Liver (tissue), 9 donors: ENCODE results near the gene ST6GALNAC4. TPM values are rescaled to one million over a fixed set of nuclear protein-coding genes. Genes with fewer than 3 reads are reported as not detected.

Experiments
- DNase-seq: peaks from one replicate; pipeline ENCODE4 v3.0.0-alpha.2; 2017; ENCODE audit warnings: low spot score
- H3K27ac ChIP-seq, 2 donors: one replicate each; pipeline ENCODE4 v1.7.0; 2013; ENCODE audit warnings: inconsistent platforms in 2 of 2, low read length in 2 of 2, control low read depth in 1 of 2, low read depth in 1 of 2, mild to moderate bottlenecking in 1 of 2
- H3K27me3 ChIP-seq, 4 donors: one replicate each; pipeline versions ENCODE4 v1.6.1 to v1.7.0; 2013; ENCODE audit warnings: low read length in 3 of 4, inconsistent platforms in 1 of 4, mild to moderate bottlenecking in 1 of 4, moderate library complexity in 1 of 4; ENCODE audit not compliant: control insufficient read depth in 4 of 4, insufficient read depth in 4 of 4
- H3K36me3 ChIP-seq, 4 donors: one replicate each; pipeline versions ENCODE4 v1.6.1 to v1.7.0; 2013; ENCODE audit warnings: low read length in 3 of 4, mild to moderate bottlenecking in 3 of 4, low read depth in 1 of 4, moderate library complexity in 1 of 4; ENCODE audit not compliant: control insufficient read depth in 4 of 4, insufficient read depth in 3 of 4
- H3K4me1 ChIP-seq, 4 donors: one replicate each; pipeline versions ENCODE4 v1.6.1 to v1.7.0; 2013; ENCODE audit warnings: low read length in 3 of 4, mild to moderate bottlenecking in 3 of 4, moderate library complexity in 1 of 4; ENCODE audit not compliant: control insufficient read depth in 4 of 4, insufficient read depth in 4 of 4
- H3K4me3 ChIP-seq, 3 donors: one replicate each; pipeline versions ENCODE4 v1.6.1 to v1.7.0; 2013; ENCODE audit warnings: low read length in 3 of 3, control low read depth in 1 of 3, low read depth in 1 of 3, mild to moderate bottlenecking in 1 of 3
- H3K9ac ChIP-seq, 2 donors: one replicate each; pipeline ENCODE4 v1.7.0; 2013; ENCODE audit warnings: low read length in 2 of 2, mild to moderate bottlenecking in 2 of 2, moderate library complexity in 2 of 2, control low read depth in 1 of 2, low read depth in 1 of 2
- H3K9me3 ChIP-seq, 4 donors: one replicate each; pipeline versions ENCODE4 v1.6.1 to v1.7.0; 2013; ENCODE audit warnings: low read length in 3 of 4; ENCODE audit not compliant: control insufficient read depth in 4 of 4
- FOXA1 ChIP-seq: IDR thresholded peaks from 2 replicates; pipeline ENCODE4 v1.6.1; 2016; ENCODE audit warnings: antibody characterized with exemption
- FOXA2 ChIP-seq: IDR thresholded peaks from 2 replicates; pipeline ENCODE4 v1.6.1; 2016; ENCODE audit warnings: antibody characterized with exemption
- GABPA ChIP-seq, 2 donors: IDR thresholded peaks in 1 of 2; conservative IDR thresholded peaks in 1 of 2; 2 replicates each; pipeline ENCODE4 v1.6.1; 2016; ENCODE audit warnings: antibody characterized with exemption in 2 of 2, mild to moderate bottlenecking in 1 of 2, moderate library complexity in 1 of 2
- HNF4A ChIP-seq, 2 donors: conservative IDR thresholded peaks; 2 replicates each; pipeline ENCODE4 v1.6.1; 2016; ENCODE audit warnings: antibody characterized with exemption in 2 of 2, mild to moderate bottlenecking in 2 of 2
- HNF4G ChIP-seq: IDR thresholded peaks from 2 replicates; pipeline ENCODE4 v1.6.1; 2016; ENCODE audit warnings: antibody characterized with exemption
- JUND ChIP-seq, 2 donors: IDR thresholded peaks; 2 replicates each; pipeline ENCODE4 v1.6.1; 2016; ENCODE audit warnings: antibody characterized with exemption in 2 of 2
- NR2F2 ChIP-seq: IDR thresholded peaks from 2 replicates; pipeline ENCODE4 v1.6.1; 2016; ENCODE audit warnings: antibody characterized with exemption
- RAD21 ChIP-seq, 2 donors: IDR thresholded peaks; 2 replicates each; pipeline ENCODE4 v1.6.1; 2016; ENCODE audit warnings: antibody characterized with exemption in 2 of 2, mild to moderate bottlenecking in 2 of 2
- SP1 ChIP-seq: IDR thresholded peaks from 2 replicates; pipeline ENCODE4 v1.6.1; 2018; ENCODE audit warnings: antibody characterized with exemption, mild to moderate bottlenecking
- TAF1 ChIP-seq: conservative IDR thresholded peaks from 2 replicates; pipeline ENCODE4 v1.6.1; 2016; ENCODE audit warnings: antibody characterized with exemption, mild to moderate bottlenecking
- YY1 ChIP-seq: IDR thresholded peaks from 2 replicates; pipeline ENCODE4 v1.6.1; 2016; ENCODE audit warnings: antibody characterized with exemption, mild to moderate bottlenecking
- WGBS: extraction: QIAGEN DNeasy Blood & Tissue Kit; methylation state at CpG from one replicate; pipeline ENCODE4 v1.1.7; 2013; 5-methylcytosine and 5-hydroxymethylcytosine counted together
- polyA plus RNA-seq, 2 donors: library from polyadenylated mRNA; stranded (reverse) in 1 of 2; unstranded in 1 of 2; fragments of 200-250 nt in 1 of 2; fragments of >200 nt in 1 of 2; fragmentation: Nextera tagmentation in 1 of 2; extraction: Ambion mirVana in 1 of 2; gene quantifications; one replicate each; pipeline versions ENCODE4 v1.2.1 to v1.2.3, GENCODE V29; 2013 to 2015
- total RNA-seq, 2 donors: library from RNA; depleted of rRNA; stranded (reverse); fragments of >200 nt; gene quantifications; one replicate each; pipeline ENCODE4 v1.2.3, GENCODE V29; 2014
- TF ChIP-seq, protein P1 (sequence below): IDR thresholded peaks from 2 replicates; pipeline ENCODE4 v1.6.1; 2016; ENCODE audit warnings: antibody characterized with exemption
- TF ChIP-seq, protein P2 (sequence below): IDR thresholded peaks from 2 replicates; pipeline ENCODE4 v1.6.1; 2016; ENCODE audit warnings: antibody characterized with exemption
- TF ChIP-seq, protein P3 (sequence below): IDR thresholded peaks from 2 replicates; pipeline ENCODE4 v1.6.1; 2016; ENCODE audit warnings: antibody characterized with exemption
- TF ChIP-seq, protein P4 (sequence below): IDR thresholded peaks from 2 replicates; pipeline ENCODE4 v1.6.1; 2016; ENCODE audit warnings: antibody characterized with exemption, mild to moderate bottlenecking
- TF ChIP-seq, protein P5 (sequence below): fragments of 150-350 bp; IDR thresholded peaks from 2 replicates; pipeline ENCODE4 v1.5.1; 2017; ENCODE audit warnings: improper control_type of control experiment, low read depth, low read length; ENCODE audit not compliant: missing input control
- donor health status: healthy.
- donor health status: healthy.
- donor health status: healthy.
- donor health status: healthy.
- donor health status: healthy.

Gene ST6GALNAC4
- total and polyA plus RNA-seq, 4 donors: 2.5 to 83.7 (median 7.5) TPM

DNA sequence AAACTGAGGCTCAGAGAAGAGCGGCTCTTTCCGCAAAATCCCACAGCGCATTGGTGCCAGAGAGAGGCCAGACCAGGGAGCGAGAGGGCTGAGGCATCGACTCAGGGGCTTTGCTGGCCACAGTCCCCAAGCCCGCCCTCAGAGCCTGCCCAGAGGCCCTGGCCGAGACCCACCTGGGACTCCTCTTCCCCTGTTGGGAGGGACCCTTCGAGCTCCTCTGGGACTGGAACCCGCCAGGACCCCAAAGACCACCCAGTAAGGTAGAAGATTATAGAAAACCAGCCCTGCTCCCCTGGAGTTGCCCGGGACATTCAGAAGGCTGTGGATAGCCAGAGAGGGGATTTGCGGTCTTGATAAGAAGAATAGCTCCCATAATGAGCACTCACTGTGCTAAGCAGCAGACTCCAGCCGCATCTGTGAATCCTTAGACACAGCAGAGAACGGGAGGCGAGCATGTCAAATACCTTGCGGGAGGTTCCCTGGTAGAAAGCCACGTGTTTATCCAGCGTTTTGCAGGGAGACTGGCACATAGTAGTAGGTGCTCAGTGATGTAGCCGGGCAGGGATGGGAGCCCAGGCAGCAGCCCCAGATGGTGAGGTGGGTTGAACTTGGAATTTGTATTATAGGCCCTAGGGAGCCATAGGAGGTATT, 38.7 kb downstream of the ST6GALNAC4 start:
- Histone ChIP-seq H3K36me3 (no peaks in the 10 kb centered on the region), H3K9me3 (no peaks in the 10 kb centered on the region), H3K27me3 (no peaks in the 10 kb centered on the region), H3K4me1 (peaks cover 10 to 37% (median 24%) of the 10 kb centered on the region in 4 donors), H3K9ac (peak overlapping the region in 1 of 2 donors; percentile 2), H3K4me3 (peak overlapping the region; percentile 32 to 73 (median 71)), H3K27ac (peak overlapping the region in 1 of 2 donors; percentile 35)
- TF ChIP-seq TAF1: no peak
- TF ChIP-seq, protein P1, sequence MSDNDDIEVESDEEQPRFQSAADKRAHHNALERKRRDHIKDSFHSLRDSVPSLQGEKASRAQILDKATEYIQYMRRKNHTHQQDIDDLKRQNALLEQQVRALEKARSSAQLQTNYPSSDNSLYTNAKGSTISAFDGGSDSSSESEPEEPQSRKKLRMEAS: no peak
- TF ChIP-seq, protein P2, sequence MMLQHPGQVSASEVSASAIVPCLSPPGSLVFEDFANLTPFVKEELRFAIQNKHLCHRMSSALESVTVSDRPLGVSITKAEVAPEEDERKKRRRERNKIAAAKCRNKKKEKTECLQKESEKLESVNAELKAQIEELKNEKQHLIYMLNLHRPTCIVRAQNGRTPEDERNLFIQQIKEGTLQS: no peak
- no peak for TF ChIP-seq FOXA1
- TF ChIP-seq SP1: no peak
- TF ChIP-seq HNF4A (conservative IDR thresholded peaks at IDR 0.05): no peak
- TF ChIP-seq, protein P3, sequence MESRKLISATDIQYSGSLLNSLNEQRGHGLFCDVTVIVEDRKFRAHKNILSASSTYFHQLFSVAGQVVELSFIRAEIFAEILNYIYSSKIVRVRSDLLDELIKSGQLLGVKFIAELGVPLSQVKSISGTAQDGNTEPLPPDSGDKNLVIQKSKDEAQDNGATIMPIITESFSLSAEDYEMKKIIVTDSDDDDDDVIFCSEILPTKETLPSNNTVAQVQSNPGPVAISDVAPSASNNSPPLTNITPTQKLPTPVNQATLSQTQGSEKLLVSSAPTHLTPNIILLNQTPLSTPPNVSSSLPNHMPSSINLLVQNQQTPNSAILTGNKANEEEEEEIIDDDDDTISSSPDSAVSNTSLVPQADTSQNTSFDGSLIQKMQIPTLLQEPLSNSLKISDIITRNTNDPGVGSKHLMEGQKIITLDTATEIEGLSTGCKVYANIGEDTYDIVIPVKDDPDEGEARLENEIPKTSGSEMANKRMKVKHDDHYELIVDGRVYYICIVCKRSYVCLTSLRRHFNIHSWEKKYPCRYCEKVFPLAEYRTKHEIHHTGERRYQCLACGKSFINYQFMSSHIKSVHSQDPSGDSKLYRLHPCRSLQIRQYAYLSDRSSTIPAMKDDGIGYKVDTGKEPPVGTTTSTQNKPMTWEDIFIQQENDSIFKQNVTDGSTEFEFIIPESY: no peak
- no peak for TF ChIP-seq RAD21 (IDR thresholded peaks at IDR 0.05)
- TF ChIP-seq NR2F2: no peak
- no peak for TF ChIP-seq FOXA2
- TF ChIP-seq, protein P4, sequence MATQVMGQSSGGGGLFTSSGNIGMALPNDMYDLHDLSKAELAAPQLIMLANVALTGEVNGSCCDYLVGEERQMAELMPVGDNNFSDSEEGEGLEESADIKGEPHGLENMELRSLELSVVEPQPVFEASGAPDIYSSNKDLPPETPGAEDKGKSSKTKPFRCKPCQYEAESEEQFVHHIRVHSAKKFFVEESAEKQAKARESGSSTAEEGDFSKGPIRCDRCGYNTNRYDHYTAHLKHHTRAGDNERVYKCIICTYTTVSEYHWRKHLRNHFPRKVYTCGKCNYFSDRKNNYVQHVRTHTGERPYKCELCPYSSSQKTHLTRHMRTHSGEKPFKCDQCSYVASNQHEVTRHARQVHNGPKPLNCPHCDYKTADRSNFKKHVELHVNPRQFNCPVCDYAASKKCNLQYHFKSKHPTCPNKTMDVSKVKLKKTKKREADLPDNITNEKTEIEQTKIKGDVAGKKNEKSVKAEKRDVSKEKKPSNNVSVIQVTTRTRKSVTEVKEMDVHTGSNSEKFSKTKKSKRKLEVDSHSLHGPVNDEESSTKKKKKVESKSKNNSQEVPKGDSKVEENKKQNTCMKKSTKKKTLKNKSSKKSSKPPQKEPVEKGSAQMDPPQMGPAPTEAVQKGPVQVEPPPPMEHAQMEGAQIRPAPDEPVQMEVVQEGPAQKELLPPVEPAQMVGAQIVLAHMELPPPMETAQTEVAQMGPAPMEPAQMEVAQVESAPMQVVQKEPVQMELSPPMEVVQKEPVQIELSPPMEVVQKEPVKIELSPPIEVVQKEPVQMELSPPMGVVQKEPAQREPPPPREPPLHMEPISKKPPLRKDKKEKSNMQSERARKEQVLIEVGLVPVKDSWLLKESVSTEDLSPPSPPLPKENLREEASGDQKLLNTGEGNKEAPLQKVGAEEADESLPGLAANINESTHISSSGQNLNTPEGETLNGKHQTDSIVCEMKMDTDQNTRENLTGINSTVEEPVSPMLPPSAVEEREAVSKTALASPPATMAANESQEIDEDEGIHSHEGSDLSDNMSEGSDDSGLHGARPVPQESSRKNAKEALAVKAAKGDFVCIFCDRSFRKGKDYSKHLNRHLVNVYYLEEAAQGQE: no peak
- TF ChIP-seq GABPA (IDR thresholded peaks at IDR 0.05 in 1 of 2, conservative IDR thresholded peaks at IDR 0.05 in 1 of 2): no peak
- TF ChIP-seq HNF4G: no peak
- 46% methylated on average over 18 of the region's 18 CpGs for WGBS
- no peak for DNase-seq

DNA sequence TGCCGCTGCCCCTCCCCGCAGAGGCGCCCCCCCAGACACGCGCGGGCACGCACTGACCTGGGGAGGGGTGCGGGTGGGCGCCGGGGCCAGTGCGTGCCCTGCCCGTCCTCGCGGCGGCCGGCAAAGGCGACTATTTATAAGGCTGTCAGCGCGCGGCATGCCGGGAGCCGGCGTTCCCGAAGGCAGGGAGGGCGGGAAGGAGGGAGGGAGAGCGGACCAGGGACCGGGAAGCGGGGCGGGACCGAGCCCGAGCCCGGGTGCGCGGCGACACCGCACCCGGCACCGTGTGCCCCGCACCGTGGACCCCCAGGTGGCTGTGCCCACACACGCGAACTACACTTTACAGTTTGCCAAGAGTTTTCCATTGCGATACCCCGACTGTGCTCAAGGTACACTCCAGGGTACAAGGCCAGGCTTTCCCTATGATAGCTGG, 39.3 kb downstream of the ST6GALNAC4 start, which contains the start of gene AK1:
Gene AK1 (minus strand): TSS at position 110 of the 433 bp plus-strand sequence. CDS start 3,058 bp downstream, outside the sequence.
- 2% methylated on average over 44 of the region's 44 CpGs for WGBS
- TF ChIP-seq FOXA2 (no peak), SP1 (no peak), HNF4G (no peak), YY1 (no peak), TAF1 (no peak), NR2F2 (no peak), RAD21 (IDR thresholded peaks at IDR 0.05) (no peak), JUND (IDR thresholded peaks at IDR 0.05) (no peak)
- TF ChIP-seq, protein P5, sequence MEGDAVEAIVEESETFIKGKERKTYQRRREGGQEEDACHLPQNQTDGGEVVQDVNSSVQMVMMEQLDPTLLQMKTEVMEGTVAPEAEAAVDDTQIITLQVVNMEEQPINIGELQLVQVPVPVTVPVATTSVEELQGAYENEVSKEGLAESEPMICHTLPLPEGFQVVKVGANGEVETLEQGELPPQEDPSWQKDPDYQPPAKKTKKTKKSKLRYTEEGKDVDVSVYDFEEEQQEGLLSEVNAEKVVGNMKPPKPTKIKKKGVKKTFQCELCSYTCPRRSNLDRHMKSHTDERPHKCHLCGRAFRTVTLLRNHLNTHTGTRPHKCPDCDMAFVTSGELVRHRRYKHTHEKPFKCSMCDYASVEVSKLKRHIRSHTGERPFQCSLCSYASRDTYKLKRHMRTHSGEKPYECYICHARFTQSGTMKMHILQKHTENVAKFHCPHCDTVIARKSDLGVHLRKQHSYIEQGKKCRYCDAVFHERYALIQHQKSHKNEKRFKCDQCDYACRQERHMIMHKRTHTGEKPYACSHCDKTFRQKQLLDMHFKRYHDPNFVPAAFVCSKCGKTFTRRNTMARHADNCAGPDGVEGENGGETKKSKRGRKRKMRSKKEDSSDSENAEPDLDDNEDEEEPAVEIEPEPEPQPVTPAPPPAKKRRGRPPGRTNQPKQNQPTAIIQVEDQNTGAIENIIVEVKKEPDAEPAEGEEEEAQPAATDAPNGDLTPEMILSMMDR: no peak
- TF ChIP-seq, protein P4: no peak
- TF ChIP-seq, protein P3: no peak
- TF ChIP-seq, protein P1: no peak

More for the DNA sequence above, 39.3 kb downstream of the ST6GALNAC4 start, which contains the start of gene AK1:
- Histone ChIP-seq H3K4me3 (peak within 1 kb of the TSS; percentile 32 to 73 (median 71)), H3K27ac (peak within 1 kb of the TSS; percentile 25 to 35), H3K4me1 (peaks cover 10 to 37% (median 24%) of the 10 kb centered on the region in 4 donors), H3K36me3 (peaks cover 0 to 2% (median 0%) of the 10 kb centered on the region in 4 donors), H3K9ac (peak within 1 kb of the TSS; percentile 31 to 46), H3K27me3 (no peaks in the 10 kb centered on the region), H3K9me3 (no peaks in the 10 kb centered on the region)
- DNase-seq: peak; percentile 76
